Islet of Langerhans (tissue), 1 donor: ENCODE measurements around the gene PBX4.

Experiments
- FAIRE-seq: peaks from one replicate; lab custom pipeline; 2011; peaks lifted over from hg19 to GRCh38; lab: Jason Lieb, UNC

Gene PBX4

GRCh38 chr19:19554074-19555023 lies 64.1 kb downstream of the PBX4 start:
- no peak for FAIRE-seq

DNA sequence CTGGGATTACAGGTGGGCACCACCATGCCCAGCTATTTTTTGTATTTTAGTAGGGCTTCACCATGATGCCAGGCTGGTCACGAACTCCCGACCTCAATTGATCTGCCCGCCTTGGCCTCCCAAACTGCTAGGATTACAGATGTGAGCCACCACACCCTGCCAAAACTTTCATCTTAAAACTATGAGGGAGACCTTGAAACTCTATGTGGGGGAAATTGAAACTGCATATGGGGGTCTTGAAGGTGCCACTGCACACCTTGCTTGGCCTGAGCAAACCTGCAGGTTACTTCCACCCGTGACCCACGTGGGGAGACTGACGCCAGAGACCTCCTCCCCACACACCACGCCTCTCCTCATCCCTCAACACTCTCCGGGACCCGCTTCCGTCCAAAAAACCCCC lies 64.8 kb downstream of the PBX4 start:
- no peak for FAIRE-seq

- no peak for FAIRE-seq
These were observed 65.7 kb downstream of the PBX4 start for GRCh38 chr19:19552798-19553197.

GRCh38 chr19:19551853-19552192 lies 66.7 kb downstream of the PBX4 start:
- FAIRE-seq, result no peak

GRCh38 chr19:19550972-19551852 lies 67.3 kb downstream of the PBX4 start:
- FAIRE-seq, result no peak

DNA sequence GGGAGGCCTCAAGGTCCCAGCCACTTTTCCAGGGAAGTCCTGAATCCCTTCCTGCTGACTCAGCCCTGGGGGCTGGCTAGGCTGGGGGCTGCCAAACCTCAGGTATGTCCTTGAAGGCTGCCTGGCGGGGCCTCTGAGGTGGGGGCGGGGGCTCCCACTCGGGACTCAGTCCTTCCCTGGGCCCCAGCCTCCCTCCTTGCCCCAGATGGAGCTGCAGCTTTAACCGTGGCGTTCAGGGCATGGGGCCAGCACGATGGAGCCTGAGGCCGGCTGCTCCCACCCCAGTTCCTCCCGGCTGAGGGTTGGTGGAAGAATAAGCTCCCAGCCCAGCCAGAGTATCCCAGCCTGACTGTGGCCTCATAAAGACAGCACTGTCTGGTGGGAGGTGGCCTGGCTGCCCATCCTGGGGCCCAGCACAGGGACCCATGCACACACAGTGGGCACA lies 68.0 kb downstream of the PBX4 start:
- no peak for FAIRE-seq

DNA sequence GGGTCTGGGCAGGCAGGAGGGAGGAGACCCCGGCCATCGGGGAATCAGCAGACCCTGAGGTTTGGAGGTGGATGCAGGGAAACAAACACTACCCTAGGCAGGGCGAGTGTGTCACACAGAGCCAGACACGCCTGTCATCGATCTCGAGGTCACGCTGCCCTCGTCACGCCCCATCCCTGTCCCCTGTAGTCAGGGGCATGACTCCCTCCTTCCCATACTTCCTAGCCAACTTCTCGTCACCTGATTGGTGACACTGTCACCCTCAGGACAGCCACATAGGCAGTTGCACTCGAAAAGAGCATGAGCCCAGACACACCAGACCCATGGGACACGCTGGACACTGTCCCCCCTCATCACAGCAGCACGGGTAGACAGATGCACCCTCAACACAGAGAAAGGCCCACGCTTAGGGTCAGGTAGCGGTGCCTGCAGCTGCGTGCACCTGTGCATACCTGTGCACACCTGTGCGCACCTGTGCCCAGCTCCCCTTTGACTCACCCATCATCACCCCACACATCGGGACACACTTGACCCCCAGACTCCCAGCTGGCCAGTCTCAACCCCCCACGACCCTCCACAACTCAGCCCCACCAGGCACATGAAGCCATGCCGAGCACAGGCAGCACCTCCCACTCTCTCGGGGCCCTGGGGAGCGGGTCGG lies 68.6 kb downstream of the PBX4 start:
- FAIRE-seq, result no peak

GRCh38 chr19:19548915-19549759 lies 69.3 kb downstream of the PBX4 start:
- no peak for FAIRE-seq

DNA sequence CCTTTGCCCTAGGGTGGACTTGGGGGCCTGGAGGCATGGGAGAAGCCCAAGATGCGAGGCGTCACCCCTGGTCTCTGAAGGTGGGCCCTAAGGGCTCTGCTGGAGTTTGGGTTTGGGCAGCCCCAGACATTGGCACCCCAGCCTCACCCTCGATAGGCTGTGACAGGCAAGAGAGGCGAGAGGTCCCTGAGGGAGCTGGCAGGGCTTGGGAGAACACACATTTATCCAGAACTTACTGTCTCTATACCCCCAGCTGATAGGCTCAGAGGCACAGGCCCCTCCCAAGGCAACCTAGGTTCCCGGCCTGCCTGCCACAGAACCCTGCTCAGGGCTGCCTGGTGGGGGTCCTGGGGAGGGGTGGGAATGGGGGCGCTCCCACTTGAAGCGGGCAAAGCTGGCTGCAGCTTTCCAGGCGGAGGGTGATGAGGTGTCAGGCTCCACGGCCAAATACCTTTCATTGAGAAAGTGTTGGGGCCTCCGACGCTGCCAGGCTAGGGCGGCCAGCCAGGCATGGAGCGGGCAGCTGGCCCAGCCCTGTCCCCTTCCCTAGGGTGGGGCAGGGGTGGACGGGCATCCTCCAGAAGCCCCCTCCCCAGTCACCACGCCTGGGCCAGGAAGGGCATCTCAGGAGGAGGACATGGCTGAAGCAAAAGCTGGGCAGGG lies 70.7 kb downstream of the PBX4 start:
- FAIRE-seq, result no peak

GRCh38 chr19:19546751-19547162 lies 71.7 kb downstream of the PBX4 start:
- no peak for FAIRE-seq

DNA sequence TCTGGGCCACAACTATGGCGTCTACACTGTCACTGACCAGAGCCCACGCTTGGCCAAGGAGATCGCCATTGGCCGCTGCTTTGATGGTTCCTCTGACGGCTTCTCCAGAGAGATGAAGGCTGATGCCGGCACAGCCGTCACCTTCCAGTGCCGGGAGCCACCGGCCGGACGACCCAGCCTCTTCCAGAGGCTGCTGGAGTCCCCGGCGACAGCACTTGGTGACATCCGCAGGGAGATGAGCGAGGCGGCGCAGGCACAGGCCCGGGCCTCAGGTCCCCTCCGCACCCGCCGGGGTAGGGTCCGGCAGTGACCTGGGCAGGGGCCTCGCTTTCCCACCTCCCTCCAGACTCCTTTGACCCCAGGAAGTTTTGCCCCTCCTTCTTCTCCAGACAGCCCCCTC lies 72.8 kb downstream of the PBX4 start:
- no peak for FAIRE-seq

- FAIRE-seq, result no peak
These were observed 73.4 kb downstream of the PBX4 start for GRCh38 chr19:19544954-19545591.

- FAIRE-seq, result no peak
These were observed 74.1 kb downstream of the PBX4 start for GRCh38 chr19:19544257-19544953.

DNA sequence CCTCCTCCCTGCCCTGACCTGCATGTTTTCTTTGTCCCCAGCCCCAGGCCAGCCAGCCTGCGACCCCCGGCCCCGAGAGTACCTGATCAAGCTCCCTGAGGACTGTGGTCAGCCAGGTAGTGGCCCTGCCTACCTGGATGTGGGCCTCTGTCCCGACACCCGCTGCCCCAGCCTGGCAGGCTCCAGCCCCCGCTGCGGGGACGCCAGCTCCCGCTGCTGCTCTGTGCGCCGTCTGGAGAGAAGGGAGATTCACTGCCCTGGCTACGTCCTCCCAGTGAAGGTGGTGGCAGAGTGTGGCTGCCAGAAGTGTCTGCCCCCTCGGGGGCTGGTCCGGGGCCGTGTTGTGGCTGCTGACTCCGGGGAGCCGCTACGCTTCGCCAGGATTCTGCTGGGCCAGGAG lies 74.8 kb downstream of the PBX4 start:
- no peak for FAIRE-seq

- no peak for FAIRE-seq
These were observed 75.4 kb downstream of the PBX4 start for GRCh38 chr19:19543101-19543500.

- no peak for FAIRE-seq
These were observed 76.0 kb downstream of the PBX4 start for GRCh38 chr19:19542507-19542906.

- FAIRE-seq, result no peak
These were observed 76.9 kb downstream of the PBX4 start for GRCh38 chr19:19541616-19542015.

GRCh38 chr19:19540715-19541515 lies 77.6 kb downstream of the PBX4 start:
- no peak for FAIRE-seq

- no peak for FAIRE-seq
These were observed 78.3 kb downstream of the PBX4 start for GRCh38 chr19:19540064-19540714.
